Measurements from ENCODE around the gene INMT. TPM values are rescaled to one million over a fixed set of nuclear protein-coding genes. Genes with fewer than 3 reads are reported as not detected.

INMT gene
- total and polyA plus RNA-seq, 2 of the 8 experiments (the other 6 are each of a cell fraction or from before 2014, with no cell fraction given), result 0.60 to 0.94 TPM

- no peak overlapping the region for H3K4me2 ChIP-seq (ENCODE audit: insufficient read depth in 1 of 2, low read depth in 2 of 2, low read length in 2 of 2)
- H4K5ac ChIP-seq (ENCODE audit: insufficient read length, low read depth, low read length), result no peak overlapping the region
- FAIRE-seq, result no peak
- H4K91ac ChIP-seq (replicated peaks; ENCODE audit: insufficient read length, low read length), result no peak overlapping the region
- no peak overlapping the region for H3K4me3 ChIP-seq (ENCODE audit: extremely low read depth in 1 of 4, insufficient read depth in 2 of 4, low read depth in 3 of 4, low read length in 4 of 4)
- no peak overlapping the region for H3K27ac ChIP-seq (ENCODE audit: low read depth, low read length)
- no peak overlapping the region for H2BK120ac ChIP-seq (replicated peaks; ENCODE audit: low read depth, low read length)
- H3K4ac ChIP-seq (replicated peaks; ENCODE audit: insufficient read length, low read depth, low read length), result no peak overlapping the region
- no peak overlapping the region for H2AK5ac ChIP-seq (ENCODE audit: low read depth, low read length)
- WGBS, 2 experiments (ENCODE audit: extremely low coverage in 1 of 2, insufficient coverage in 1 of 2, insufficient read length in 1 of 2, insufficient replicate concordance in 2 of 2, low coverage in 1 of 2, low lambda C conversion rate in 2 of 2, missing lambda C conversion rate in 1 of 2), result 100% methylated on average over 1 of the region's 1 CpG; no CpG with 5 or more reads in 1 of the 2 experiments
- no peak overlapping the region for H2AFZ ChIP-seq (ENCODE audit: low read length)
- H3K4me1 ChIP-seq (replicated peaks in 1 of 4; ENCODE audit: control insufficient read depth in 3 of 4, insufficient read depth in 4 of 4, low read length in 3 of 4), result 0 out of 7 replicates have a peak, but pooled peaks cover 0 to under 1% (median 0%) of the 10 kb centered on the region in 4 experiments
- no peaks in the 10 kb centered on the region for H3K79me1 ChIP-seq (ENCODE audit: low read depth, low read length)
- DNase-seq (ENCODE audit: low read depth in 1 of 2, low spot score in 2 of 2), result no peak
- no peak overlapping the region for H3K56ac ChIP-seq (replicated peaks; ENCODE audit: insufficient read length, low read depth, low read length)
- no peaks in the 10 kb centered on the region for H4K20me1 ChIP-seq (replicated peaks in 1 of 2; ENCODE audit: control insufficient read depth in 1 of 2, insufficient read depth in 2 of 2, low read length in 2 of 2)
- H3K79me2 ChIP-seq (ENCODE audit: control insufficient read depth in 1 of 2, insufficient read depth in 2 of 2, low read length in 2 of 2), result no peaks in the 10 kb centered on the region
- H2BK5ac ChIP-seq (ENCODE audit: low read depth, low read length), result no peak overlapping the region
- CTCF ChIA-PET (ENCODE audit: partially characterized antibody), result interaction anchor here (0.9 to 2.6 kb wide), 4 partner anchors 11 to 38 kb away, joined by 3 to 16 read pairs (median 4); no protein-coding TSS in a partner anchor
- H3K9me3 ChIP-seq (ENCODE audit: insufficient read depth in 2 of 2, low read depth in 1 of 2, low read length in 1 of 2), result peaks cover 18 to 22% of the 10 kb centered on the region in 2 experiments
- POLR2A ChIA-PET (ENCODE audit: partially characterized antibody), result interaction anchor here (0.8 to 1.0 kb wide), 2 partner anchors 9 to 15 kb away, joined by 3 read pairs; no protein-coding TSS in a partner anchor
- H2BK20ac ChIP-seq (ENCODE audit: low read length), result no peak overlapping the region
- H3K36me3 ChIP-seq (ENCODE audit: control insufficient read depth in 2 of 4, insufficient read depth in 4 of 4, low read length in 3 of 4), result no peaks in the 10 kb centered on the region
- no peak overlapping the region for H2BK15ac ChIP-seq (ENCODE audit: low read length)
- no peak overlapping the region for H3K9ac ChIP-seq (replicated peaks in 1 of 4; ENCODE audit: extremely low read depth in 1 of 4, low read depth in 3 of 4, low read length in 3 of 4)
- H4K8ac ChIP-seq (ENCODE audit: extremely low read depth, insufficient read depth, low read length), result no peak overlapping the region; the same call in 1 of the 2 replicates
- no peak overlapping the region for H3K18ac ChIP-seq (ENCODE audit: extremely low read depth, low read length)
- no peak overlapping the region for H3K14ac ChIP-seq (ENCODE audit: insufficient read length)
- H3K27me3 ChIP-seq (replicated peaks in 1 of 4; ENCODE audit: control insufficient read depth in 3 of 4, extremely low read depth in 1 of 4, insufficient read depth in 3 of 4, low read length in 3 of 4), result no peaks in the 10 kb centered on the region; a peak in 2 of 7 replicates
- TF ChIP-seq EGR1 (IDR thresholded peaks at IDR 0.05; ENCODE audit: borderline replicate concordance, low read depth, low read length), result no peak
- no peak for TF ChIP-seq EZH2 (IDR thresholded peaks at IDR 0.05; ENCODE audit: low read depth, low read length, severe bottlenecking)
- TF ChIP-seq EP300 (IDR thresholded peaks at IDR 0.05; ENCODE audit: borderline replicate concordance in 1 of 2, low read depth in 2 of 2, low read length in 2 of 2), result no peak
- TF ChIP-seq SIRT6 (IDR thresholded peaks at IDR 0.05; ENCODE audit: low read length), result no peak
- no peak for TF ChIP-seq ATF2 (IDR thresholded peaks at IDR 0.05; ENCODE audit: low read length)
- H3K23ac ChIP-seq (ENCODE audit: insufficient read length), result no peak overlapping the region
- peaks cover 4% of the 10 kb centered on the region; the same call in 1 of the 2 replicates for H3K23me2 ChIP-seq (ENCODE audit: low read depth, low read length)
- H2BK12ac ChIP-seq (ENCODE audit: low read depth, low read length), result no peak overlapping the region
These were observed 30.7 kb upstream of the INMT start for GRCh38 chr7:30721211-30721610.
